GM12878 (cell line): ENCODE measurements around the gene ESPL1. TPM values are rescaled to one million over a fixed set of nuclear protein-coding genes. Genes with fewer than 3 reads are reported as not detected.
A peak's percentile ranks its signal among the peaks of the same experiment; 100 is the strongest.

Source experiments
- ATAC-seq: fragments of 200-7000 bp; cut with Tn5 transposase; 3 replicates; pipeline ENCODE4 v1.9.1; 2020; ENCODE audit warnings: mild to moderate bottlenecking, moderate library complexity
- BruUV-seq: library from RNA; stranded (reverse); fragments of 400-500 nt; replicated peaks from 2 replicates; lab custom pipeline; 2021; lab: Mats Ljungman, UMichigan
- CTCF ChIA-PET: fragments of 300-600 bp; sonication (Branson Sonifier 250); formaldehyde crosslinking; extraction: SDS; loops from one replicate; lab custom pipeline; 2021; ENCODE audit warnings: inconsistent platforms; lab: Yijun Ruan, JAX
- POLR2A ChIA-PET: fragments of 350-600 bp; formaldehyde crosslinking; extraction: SDS; loops from one replicate; lab custom pipeline; 2021; ENCODE audit warnings: inconsistent platforms; lab: Charles Lee
- RAD21 ChIA-PET: fragments of 300-600 bp; sonication (Branson Sonifier 250); formaldehyde crosslinking; loops from one replicate; lab custom pipeline; 2023; ENCODE audit warnings: antibody characterized with exemption; ENCODE audit not compliant: unreplicated experiment; lab: Charles Lee
- SMC1A ChIA-PET: fragments of 300-600 bp; sonication (Branson Sonifier 250); formaldehyde crosslinking; loops from one replicate; lab custom pipeline; 2023; ENCODE audit not compliant: unreplicated experiment, uncharacterized antibody; lab: Charles Lee
- DNase-seq: peaks from one replicate; pipeline ENCODE4 v3.0.0-alpha.2; 2011; ENCODE audit warnings: low read depth, low spot score
- FAIRE-seq: peaks from 3 replicates; lab custom pipeline; 2011; peaks lifted over from hg19 to GRCh38; lab: Jason Lieb, UNC
- H2AFZ ChIP-seq: 2 replicates; pipeline ENCODE4 v1.6.0; 2011; ENCODE audit warnings: low read depth, low read length, control low read depth; ENCODE audit not compliant: control insufficient read depth
- H3K27ac ChIP-seq: 2 replicates; pipeline ENCODE4 v1.5.1; 2011; ENCODE audit warnings: control low read depth; ENCODE audit not compliant: control insufficient read depth, insufficient read depth
- H3K27me3 ChIP-seq, 2 experiments: replicated peaks in 1 of 2; 2 replicates each; pipeline versions ENCODE4 v1.6.0 to v1.6.1; 2011; ENCODE audit warnings: low read length in 1 of 2; ENCODE audit not compliant: control insufficient read depth in 2 of 2, insufficient read depth in 2 of 2
- H3K36me3 ChIP-seq, 2 experiments: 2 replicates each; pipeline ENCODE4 v1.5.1; 2011; ENCODE audit warnings: low read length in 1 of 2; ENCODE audit not compliant: control insufficient read depth in 2 of 2, insufficient read depth in 2 of 2
- H3K4me1 ChIP-seq: 2 replicates; pipeline ENCODE4 v1.6.1; 2011; ENCODE audit warnings: mild to moderate bottlenecking, low read length, moderate library complexity, mixed read lengths; ENCODE audit not compliant: control insufficient read depth, insufficient read depth
- H3K4me2 ChIP-seq: 2 replicates; pipeline ENCODE4 v1.6.0; 2011; ENCODE audit warnings: control low read depth; ENCODE audit not compliant: control insufficient read depth, insufficient read depth
- H3K4me3 ChIP-seq: fragments of 200-600 bp; sonication (generic); 2 replicates; pipeline ENCODE4 v1.5.1; 2016
- H3K79me2 ChIP-seq: 2 replicates; pipeline ENCODE4 v1.6.0; 2011; ENCODE audit warnings: low read length; ENCODE audit not compliant: control insufficient read depth, insufficient read depth
- H3K9ac ChIP-seq: 2 replicates; pipeline ENCODE4 v1.8.0; 2011; ENCODE audit warnings: low read length, control low read depth, mixed read lengths; ENCODE audit not compliant: control insufficient read depth, insufficient read depth
- H3K9me3 ChIP-seq: replicated peaks from 3 replicates; pipeline ENCODE4 v1.5.1; 2011; ENCODE audit warnings: mild to moderate bottlenecking, low read length; ENCODE audit not compliant: control insufficient read depth, insufficient read depth
- H4K20me1 ChIP-seq: 2 replicates; pipeline ENCODE4 v1.6.0; 2011; ENCODE audit not compliant: control insufficient read depth, insufficient read depth
- ASH2L ChIP-seq: fragments of 300-600, 200-600 bp; sonication (generic); IDR thresholded peaks from 2 replicates; pipeline ENCODE4 v1.6.1; 2017; ENCODE audit warnings: low read depth, mild to moderate bottlenecking, borderline replicate concordance
- CBFB ChIP-seq: IDR thresholded peaks from 2 replicates; pipeline ENCODE4 v1.6.1; 2016; ENCODE audit warnings: antibody characterized with exemption, low read depth
- FOXK2 ChIP-seq: fragments of 450-650 bp; IDR thresholded peaks from 2 replicates; pipeline ENCODE4 v1.6.1; 2017; ENCODE audit warnings: mild to moderate bottlenecking, moderate library complexity
- MLLT1 ChIP-seq: fragments of 450-650 bp; IDR thresholded peaks from 2 replicates; pipeline ENCODE4 v1.6.1; 2016; ENCODE audit warnings: mild to moderate bottlenecking
- MTA3 ChIP-seq: IDR thresholded peaks from 2 replicates; pipeline ENCODE4 v1.6.1; 2012; ENCODE audit warnings: low read length, inconsistent platforms, borderline replicate concordance
- NFIC ChIP-seq: IDR thresholded peaks from 2 replicates; pipeline ENCODE4 v1.6.1; 2012; ENCODE audit warnings: low read depth, mild to moderate bottlenecking, inconsistent platforms, low read length, moderate library complexity
- PRDM15 ChIP-seq: fragments of 450-650 bp; formaldehyde crosslinking; IDR thresholded peaks from 2 replicates; pipeline ENCODE4 v1.4.0; 2020; ENCODE audit warnings: mild to moderate bottlenecking, moderate library complexity
- RELB ChIP-seq: fragments of 450-650 bp; IDR thresholded peaks from 2 replicates; pipeline ENCODE4 v1.6.1; 2017; ENCODE audit warnings: low read depth, mild to moderate bottlenecking, moderate library complexity
- REST ChIP-seq: IDR thresholded peaks from 2 replicates; pipeline ENCODE4 v1.6.1; 2012; ENCODE audit warnings: mild to moderate bottlenecking, low read depth, low read length
- RFX5 ChIP-seq: IDR thresholded peaks from 2 replicates; pipeline ENCODE4 v1.6.1; 2011; ENCODE audit warnings: low read depth, low read length, improper control_type of control experiment
- TCF12 ChIP-seq: IDR thresholded peaks from 2 replicates; pipeline ENCODE4 v1.6.1; 2011; ENCODE audit warnings: low read depth, mild to moderate bottlenecking, low read length
- WGBS: methylation state at CpG from one replicate; pipeline ENCODE4 v1.1.6; 2016; ENCODE audit warnings: low lambda C conversion rate; ENCODE audit not compliant: insufficient replicate concordance, insufficient coverage; ENCODE audit errors: missing lambda C conversion rate; 5-methylcytosine and 5-hydroxymethylcytosine counted together
- in situ Hi-C: fragments of 300-500 bp; cut with MboI; formaldehyde crosslinking; loops from 9 replicates; pipeline ENCODE4 v1.14.3; 2018; ENCODE audit warnings: mixed read lengths
- intact Hi-C: fragments of 100-400 bp; cut with micrococcal nuclease; formaldehyde crosslinking; loops from one replicate; pipeline ENCODE4 v1.14.2; 2022; ENCODE audit not compliant: unreplicated experiment
- polyA plus RNA-seq, 11 experiments: library from polyadenylated mRNA; depleted of rRNA in 4 of 11; unstranded in 6 of 11; stranded (reverse) in 5 of 11; fragments of >200 nt; fragmentation: Nextera tagmentation in 4 of 11; fragmentation: Illumina TruSeq in 1 of 11; extraction: Ambion mirVana in 4 of 11; extraction: Trizol in 1 of 11; gene quantifications; 1 replicate in 1 of 11; 2 replicates in 10 of 11; pipeline versions ENCODE4 v1.2.1 to v1.2.3, GENCODE V29; 2011 to 2016; ENCODE audit warnings: inconsistent platforms in 2 of 11, missing spikeins in 2 of 11, low read depth in 1 of 11
- total RNA-seq, 4 experiments: library from RNA; depleted of rRNA in 3 of 4; stranded (reverse); fragments of >200 nt in 3 of 4; fragmentation: Illumina TruSeq in 1 of 4; extraction: Trizol in 1 of 4; gene quantifications; 2 replicates each; pipeline versions ENCODE4 v1.2.1 to v1.2.3, GENCODE V29; 2013 to 2021

ESPL1 gene
- total and polyA plus RNA-seq, 10 of the 15 experiments (the other 5 are each of a cell fraction or from before 2014, with no cell fraction given), result 2.1 to 61.9 (median 21.2) TPM

- FAIRE-seq (peak; percentile 27), DNase-seq (no peak), ATAC-seq (peak; percentile 31)
- ChIA-PET CTCF (interaction anchor here (0.8 to 15.7 kb wide), 13 partner anchors 10 to 289 kb away, joined by 3 to 315 read pairs (median 9); partner anchors contain the start of genes AAAS, CSAD, ESPL1 and PFDN5), RAD21 (interaction anchor here (0.6 to 11.1 kb wide), 14 partner anchors 10 to 199 kb away, joined by 3 to 146 read pairs (median 4); partner anchors contain the start of genes AAAS, CSAD, ESPL1 and ITGB7), POLR2A (interaction anchor here (0.9 to 4.4 kb wide), 9 partner anchors 11 to 213 kb away, joined by 3 to 28 read pairs (median 4); partner anchors contain the start of genes EIF4B, ESPL1, ITGB7 and PFDN5), SMC1A (interaction anchor here (0.7 to 16.4 kb wide), 17 partner anchors 11 to 122 kb away, joined by 3 to 155 read pairs (median 4); partner anchors contain the start of genes ESPL1, ITGB7 and PFDN5)
- in situ Hi-C loops, result no loop called here
- Histone ChIP-seq H3K4me1 (peaks cover 22% of the 10 kb centered on the region), H3K9ac (peak overlapping the region; percentile 52), H3K27ac (peak overlapping the region; percentile 49), H3K27me3 (no peaks in the 10 kb centered on the region), H2AFZ (peak overlapping the region; percentile 67), H4K20me1 (no peaks in the 10 kb centered on the region), H3K36me3 (peaks cover 0 to 2% of the 10 kb centered on the region in 2 experiments; a peak in 1 of 4 replicates), H3K4me2 (peak overlapping the region; percentile 86), H3K79me2 (peaks cover 4% of the 10 kb centered on the region; the same call in 1 of the 2 replicates), H3K9me3 (no peaks in the 10 kb centered on the region), H3K4me3 (peak overlapping the region; percentile 86)
- intact Hi-C loops, result no loop called here
- 4% methylated on average over 27 of the region's 27 CpGs for WGBS
- BruUV-seq, result TSS peak; percentile 71
- peak; percentile 76; the same call in 1 of the 2 replicates for TF ChIP-seq TCF12
- no peak for TF ChIP-seq FOXK2
- 0 out of 2 replicates have a peak, but pooled peaks have one; percentile 65 for TF ChIP-seq MTA3
- TF ChIP-seq ASH2L, result no peak
- TF ChIP-seq REST, result no peak
- TF ChIP-seq RELB, result peak; percentile 80
- peak; percentile 83; the same call in 1 of the 2 replicates for TF ChIP-seq NFIC
- TF ChIP-seq RFX5, result no peak
- TF ChIP-seq PRDM15, result no peak
- peak; percentile 87; the same call in 1 of the 2 replicates for TF ChIP-seq CBFB
- TF ChIP-seq MLLT1, result peak; percentile 75; the same call in 1 of the 2 replicates
Measured at GRCh38 chr12:53219292-53219955, 48.7 kb upstream of the ESPL1 start.
